ENCODE data around the gene KRT39. TPM values are rescaled to one million over a fixed set of nuclear protein-coding genes. Genes with fewer than 3 reads are reported as not detected.
"Not testable (repeated sequence)": the region's sequence is repeated elsewhere in the genome, so short reads cannot be mapped to it uniquely, and the experiment has no call there.

KRT39 gene
- total RNA-seq, 4 donors from 2014 or later, result not detected

DNA sequence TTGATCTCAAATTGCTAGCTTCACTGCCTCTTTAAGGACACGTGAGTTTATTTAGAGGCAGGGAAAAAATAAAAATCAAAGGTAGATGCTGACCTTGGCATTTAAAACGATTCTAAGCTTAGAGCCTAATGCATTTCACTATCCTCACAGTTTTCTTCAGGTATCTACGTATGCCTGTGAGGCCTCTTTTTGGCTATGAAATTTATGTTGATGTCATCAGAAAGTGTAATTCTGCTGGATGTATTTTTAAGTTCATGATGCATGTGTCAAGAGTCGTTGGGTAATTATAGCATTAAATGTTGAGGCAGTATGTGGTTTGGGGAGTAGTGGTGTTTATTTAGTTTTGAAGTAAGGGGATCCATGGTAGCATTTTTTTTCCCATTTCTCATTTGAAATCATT is 37.2 kb upstream of the KRT39 start:
- Histone ChIP-seq H3K36me3 (no peaks in the 10 kb centered on the region), H3K27ac (no peak overlapping the region), H3K27me3 (no peaks in the 10 kb centered on the region), H3K4me3 (no peak overlapping the region), H3K4me1 (no peaks in the 10 kb centered on the region), H3K9me3 (no peaks in the 10 kb centered on the region)
- DNase-seq (ENCODE audit: low spot score in 2 of 2), result no peak
- 65 to 68% methylated on average over 4 of the region's 4 CpGs for WGBS, 2 donors
- TF ChIP-seq, protein P1, sequence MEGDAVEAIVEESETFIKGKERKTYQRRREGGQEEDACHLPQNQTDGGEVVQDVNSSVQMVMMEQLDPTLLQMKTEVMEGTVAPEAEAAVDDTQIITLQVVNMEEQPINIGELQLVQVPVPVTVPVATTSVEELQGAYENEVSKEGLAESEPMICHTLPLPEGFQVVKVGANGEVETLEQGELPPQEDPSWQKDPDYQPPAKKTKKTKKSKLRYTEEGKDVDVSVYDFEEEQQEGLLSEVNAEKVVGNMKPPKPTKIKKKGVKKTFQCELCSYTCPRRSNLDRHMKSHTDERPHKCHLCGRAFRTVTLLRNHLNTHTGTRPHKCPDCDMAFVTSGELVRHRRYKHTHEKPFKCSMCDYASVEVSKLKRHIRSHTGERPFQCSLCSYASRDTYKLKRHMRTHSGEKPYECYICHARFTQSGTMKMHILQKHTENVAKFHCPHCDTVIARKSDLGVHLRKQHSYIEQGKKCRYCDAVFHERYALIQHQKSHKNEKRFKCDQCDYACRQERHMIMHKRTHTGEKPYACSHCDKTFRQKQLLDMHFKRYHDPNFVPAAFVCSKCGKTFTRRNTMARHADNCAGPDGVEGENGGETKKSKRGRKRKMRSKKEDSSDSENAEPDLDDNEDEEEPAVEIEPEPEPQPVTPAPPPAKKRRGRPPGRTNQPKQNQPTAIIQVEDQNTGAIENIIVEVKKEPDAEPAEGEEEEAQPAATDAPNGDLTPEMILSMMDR (IDR thresholded peaks at IDR 0.05), result no peak
- TF ChIP-seq POLR2A (IDR thresholded peaks at IDR 0.05), result no peak
- TF ChIP-seq EP300 (IDR thresholded peaks at IDR 0.05), result no peak

DNA sequence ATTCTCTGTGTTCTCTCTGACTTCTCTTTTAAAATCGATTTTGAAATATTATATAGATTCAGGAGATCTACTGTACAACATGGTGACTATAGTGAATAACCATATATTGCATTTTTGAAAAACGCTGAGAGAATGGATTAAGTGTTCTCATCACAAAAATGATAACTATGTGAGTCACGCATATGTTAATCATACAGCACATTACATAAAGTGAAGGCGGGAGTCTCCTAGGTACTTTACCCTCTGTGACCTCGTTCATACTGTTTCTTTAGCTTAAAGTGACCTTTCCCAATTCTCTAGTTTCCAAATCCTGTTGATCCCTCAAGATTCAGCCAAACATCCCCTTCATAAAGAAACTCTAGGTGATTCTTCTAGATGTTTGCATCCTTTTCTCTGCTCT is 36.1 kb upstream of the KRT39 start:
- Histone ChIP-seq H3K27ac (no peak overlapping the region), H3K4me3 (no peak overlapping the region), H3K36me3 (no peaks in the 10 kb centered on the region), H3K27me3 (no peaks in the 10 kb centered on the region), H3K9me3 (no peaks in the 10 kb centered on the region), H3K4me1 (no peaks in the 10 kb centered on the region)
- TF ChIP-seq POLR2A (IDR thresholded peaks at IDR 0.05), result no peak
- TF ChIP-seq, protein P1 (IDR thresholded peaks at IDR 0.05), result no peak
- 35 to 40% methylated on average over 5 of the region's 5 CpGs for WGBS, 2 donors
- DNase-seq (ENCODE audit: low spot score in 2 of 2), result no peak

DNA sequence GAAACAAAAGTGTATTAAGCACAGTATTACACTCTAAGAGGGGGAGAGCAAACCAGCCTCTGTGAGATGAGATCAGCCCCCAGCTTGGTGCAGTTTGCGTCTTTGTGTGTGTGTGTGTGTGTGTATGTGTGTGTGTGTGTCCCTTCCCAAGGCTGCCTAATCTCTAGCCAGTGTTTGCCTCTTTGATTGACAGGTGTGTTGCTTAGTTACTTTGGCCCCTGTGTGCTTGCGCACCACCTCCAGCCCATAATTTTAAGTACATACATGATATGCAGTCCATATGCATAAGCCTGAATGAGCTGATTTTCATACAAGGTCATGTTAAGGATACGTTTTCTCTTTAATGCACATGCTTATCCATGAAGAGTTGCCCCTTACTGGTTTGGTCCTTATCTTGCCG is 35.0 kb upstream of the KRT39 start:
- no peaks in the 10 kb centered on the region for H3K4me1 ChIP-seq
- peaks cover 0 to under 1% of the 10 kb centered on the region in 2 donors for H3K27me3 ChIP-seq
- H3K9me3 ChIP-seq, result no peaks in the 10 kb centered on the region
- TF ChIP-seq, protein P1 (IDR thresholded peaks at IDR 0.05), result no peak
- TF ChIP-seq POLR2A (IDR thresholded peaks at IDR 0.05), result no peak
- no peak for TF ChIP-seq EP300 (IDR thresholded peaks at IDR 0.05)
- no peak for DNase-seq (ENCODE audit: low spot score in 2 of 2)
- 68 to 84% methylated on average over 4 of the region's 4 CpGs for WGBS, 2 donors
- H3K36me3 ChIP-seq, result no peaks in the 10 kb centered on the region
- H3K4me3 ChIP-seq, result no peak overlapping the region
- H3K27ac ChIP-seq, result no peak overlapping the region

DNA sequence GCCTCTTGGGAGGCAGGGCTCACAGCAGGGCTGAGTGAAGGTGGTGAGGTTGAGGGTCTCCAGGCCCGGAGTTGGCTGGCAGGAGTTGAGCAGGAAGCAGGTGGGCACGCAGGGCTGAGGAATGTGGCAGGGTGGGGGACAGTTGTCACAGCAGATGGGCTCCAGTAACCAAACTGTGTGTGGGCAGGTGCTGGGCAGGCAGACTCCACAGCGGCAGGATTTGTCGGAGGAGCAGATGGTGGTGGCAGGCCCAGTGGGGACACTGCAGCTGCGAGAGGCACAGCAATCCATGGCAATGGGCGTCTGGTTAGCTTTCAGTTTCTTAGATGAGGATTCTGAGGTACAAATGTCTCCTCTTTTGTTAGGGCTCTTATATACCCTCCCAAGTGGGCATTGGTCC is 32.8 kb upstream of the KRT39 start, which contains the start of gene KRTAP3-2:
TSS of gene KRTAP3-2 (minus strand) at position 344 of the 400 bp plus-strand sequence. CDS start at position 291, 53 bp downstream.
- H3K4me1 ChIP-seq; H3K27me3 ChIP-seq; H3K36me3 ChIP-seq; H3K27ac ChIP-seq; H3K4me3 ChIP-seq; H3K9me3 ChIP-seq; DNase-seq (ENCODE audit: low spot score in 2 of 2): not testable (repeated sequence)
- 73 to 89% methylated on average over 6 of the region's 6 CpGs for WGBS, 2 donors

DNA sequence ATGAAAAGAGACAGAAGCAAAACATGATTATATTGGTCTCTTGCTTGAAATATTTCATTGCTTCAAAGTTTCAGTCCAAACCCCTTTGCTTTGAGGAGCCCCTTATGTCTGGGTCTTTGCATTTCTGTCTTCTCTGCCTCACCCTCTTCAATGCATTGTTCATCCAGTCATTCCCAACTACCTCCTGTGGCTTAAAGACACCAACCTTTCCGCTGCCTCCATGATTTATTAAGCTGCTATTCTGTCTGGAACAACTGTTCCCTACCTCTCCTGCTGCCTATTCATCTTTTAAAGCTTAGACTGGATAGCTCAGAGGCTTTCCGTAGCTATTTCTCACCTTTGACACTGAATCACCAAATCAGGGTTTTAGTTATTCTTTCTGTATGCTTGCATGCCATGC is 30.6 kb upstream of the KRT39 start:
- H3K36me3 ChIP-seq, result no peaks in the 10 kb centered on the region
- H3K27me3 ChIP-seq, result peaks cover 0 to 8% of the 10 kb centered on the region in 2 donors
- no peak overlapping the region for H3K27ac ChIP-seq
- no peak overlapping the region for H3K4me3 ChIP-seq
- no peaks in the 10 kb centered on the region for H3K4me1 ChIP-seq
- TF ChIP-seq EP300 (IDR thresholded peaks at IDR 0.05), result no peak
- H3K9me3 ChIP-seq, result no peaks in the 10 kb centered on the region
- 56 to 58% methylated on average over 2 of the region's 2 CpGs for whole genome bisulfite sequencing, 2 donors
- no peak for DNase-seq (ENCODE audit: low spot score in 2 of 2)

DNA sequence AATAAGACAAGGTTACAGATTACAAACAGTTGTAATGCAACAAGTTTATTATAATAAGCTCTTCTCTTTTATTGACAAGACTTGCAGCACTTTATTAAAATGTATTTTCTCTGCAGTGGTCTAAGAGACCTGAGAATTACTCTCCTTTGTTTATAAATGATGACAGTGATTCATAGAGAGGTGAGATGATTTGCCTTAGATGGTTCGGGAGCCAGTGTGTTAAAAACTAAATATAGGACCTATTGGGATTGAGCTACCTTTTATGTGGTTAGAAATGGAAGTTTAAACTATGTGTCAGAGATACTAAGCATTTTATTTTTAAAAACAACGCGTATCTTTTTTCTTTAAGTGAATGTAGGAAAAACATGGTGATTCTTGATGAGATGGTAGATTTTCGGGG is 30.1 kb upstream of the KRT39 start:
- Histone ChIP-seq H3K27me3 (peaks cover 0 to 8% of the 10 kb centered on the region in 2 donors), H3K27ac (no peak overlapping the region), H3K36me3 (no peaks in the 10 kb centered on the region), H3K4me3 (no peak overlapping the region), H3K4me1 (no peaks in the 10 kb centered on the region), H3K9me3 (no peaks in the 10 kb centered on the region)
- 87 to 90% methylated on average over 4 of the region's 4 CpGs for WGBS, 2 donors
- TF ChIP-seq EP300 (IDR thresholded peaks at IDR 0.05), result no peak
- TF ChIP-seq, protein P1 (IDR thresholded peaks at IDR 0.05), result no peak
- no peak for TF ChIP-seq POLR2A (IDR thresholded peaks at IDR 0.05)
- no peak for DNase-seq (ENCODE audit: low spot score in 2 of 2)
